Stimulated activated CD4-positive, alpha-beta T cell treated with anti-CD3 and anti-CD28 coated beads, TNF-alpha, amount 100 ng/mL, for 1 hour (primary cell): ENCODE results near the gene CD40LG.

ENCODE experiments used
- DNase-seq, 3 donors: peaks; one replicate each; pipeline ENCODE4 v3.0.0-alpha.2; 2020; ENCODE audit warnings: low read depth in 3 of 3, low spot score in 1 of 3

The CD40LG gene

GRCh38 chrX:136647677-136648360 is at the start of gene CD40LG:
Gene CD40LG (plus strand): TSS chrX:136648158. CDS start chrX:136648249, 91 bp downstream.
- DNase-seq = no peak

- DNase-seq = no peak
Measured at GRCh38 chrX:136598631-136599030, 49.3 kb upstream of the CD40LG start.

GRCh38 chrX:136600059-136600458 is 47.9 kb upstream of the CD40LG start:
- DNase-seq = no peak

GRCh38 chrX:136607236-136607635 is 40.7 kb upstream of the CD40LG start:
- no peak for DNase-seq

- peak in 2 of 3 donors; percentile 29 to 33 for DNase-seq
Measured at GRCh38 chrX:136608295-136608933, 39.5 kb upstream of the CD40LG start.

- DNase-seq = no peak
Measured at GRCh38 chrX:136616987-136617685, 30.8 kb upstream of the CD40LG start.

GRCh38 chrX:136619899-136620505 is 28.0 kb upstream of the CD40LG start:
- no peak for DNase-seq

GRCh38 chrX:136620780-136621179 is 27.2 kb upstream of the CD40LG start:
- no peak for DNase-seq

GRCh38 chrX:136622568-136622967 is 25.4 kb upstream of the CD40LG start:
- DNase-seq = no peak

- DNase-seq = no peak
Measured at GRCh38 chrX:136623396-136623795, 24.6 kb upstream of the CD40LG start.

- DNase-seq = no peak
Measured at GRCh38 chrX:136625246-136625645, 22.7 kb upstream of the CD40LG start.

GRCh38 chrX:136626237-136626636 is 21.7 kb upstream of the CD40LG start:
- DNase-seq = no peak

GRCh38 chrX:136626891-136627290 is 21.1 kb upstream of the CD40LG start:
- DNase-seq = no peak

GRCh38 chrX:136627409-136627808 is 20.5 kb upstream of the CD40LG start:
- DNase-seq = no peak

- DNase-seq = no peak
Measured at GRCh38 chrX:136629084-136629750, 18.7 kb upstream of the CD40LG start.

- no peak for DNase-seq
Measured at GRCh38 chrX:136630881-136631280, 17.1 kb upstream of the CD40LG start.

- DNase-seq = no peak
Measured at GRCh38 chrX:136635235-136635634, 12.7 kb upstream of the CD40LG start.

- no peak for DNase-seq
Measured at GRCh38 chrX:136636121-136636520, 11.8 kb upstream of the CD40LG start.

- no peak for DNase-seq
Measured at GRCh38 chrX:136639506-136640176, 8.3 kb upstream of the CD40LG start.

GRCh38 chrX:136643243-136643642 is 4.7 kb upstream of the CD40LG start:
- DNase-seq = no peak
